HG03378 (cell line): Measurements from ENCODE around the gene RALGDS.
A peak's percentile ranks its signal among the peaks of the same experiment; 100 is the strongest.

Experiments used
- ATAC-seq: cut with Tn5 transposase; IDR thresholded peaks from one replicate; pipeline ENCODE4 v1.9.1; 2021; ENCODE audit warnings: mild to moderate bottlenecking, moderate library complexity; ENCODE audit not compliant: unreplicated experiment

The RALGDS gene

GRCh38 chr9:133137451-133138231 lies 16.6 kb upstream of the RALGDS start:
- ATAC-seq = no peak

GRCh38 chr9:133135146-133135745 lies 14.2 kb upstream of the RALGDS start:
- ATAC-seq = no peak

- no peak for ATAC-seq
Observed at GRCh38 chr9:133134388-133135145, 13.5 kb upstream of the RALGDS start.

- ATAC-seq = peak; percentile 71
Observed at GRCh38 chr9:133133681-133134387, 12.8 kb upstream of the RALGDS start.

- ATAC-seq = no peak
Observed at GRCh38 chr9:133132174-133132573, 11.1 kb upstream of the RALGDS start.

- no peak for ATAC-seq
Observed at GRCh38 chr9:133131506-133131905, 10.5 kb upstream of the RALGDS start.

- ATAC-seq = no peak
Observed at GRCh38 chr9:133130685-133131244, 9.7 kb upstream of the RALGDS start.

- ATAC-seq = no peak
Observed at GRCh38 chr9:133129001-133129795, 8.2 kb upstream of the RALGDS start.

GRCh38 chr9:133128152-133128551 lies 7.1 kb upstream of the RALGDS start:
- no peak for ATAC-seq

GRCh38 chr9:133127340-133127981 lies 6.4 kb upstream of the RALGDS start:
- ATAC-seq = no peak

- ATAC-seq = no peak
Observed at GRCh38 chr9:133126697-133127339, 5.8 kb upstream of the RALGDS start.

GRCh38 chr9:133125941-133126696 lies 5.1 kb upstream of the RALGDS start:
- ATAC-seq = no peak

- ATAC-seq = no peak
Observed at GRCh38 chr9:133124907-133125275, 3.9 kb upstream of the RALGDS start.

- ATAC-seq = no peak
Observed at GRCh38 chr9:133124123-133124906, 3.3 kb upstream of the RALGDS start.

- no peak for ATAC-seq
Observed at GRCh38 chr9:133122935-133123611, 2.0 kb upstream of the RALGDS start.

GRCh38 chr9:133122605-133122934 lies 1.5 kb upstream of the RALGDS start:
- no peak for ATAC-seq

GRCh38 chr9:133121915-133122550 lies 993 bp upstream of the RALGDS start:
- ATAC-seq = no peak
